ENCODE data around the gene KLRF2.
A peak's percentile ranks its signal among the peaks of the same experiment; 100 is the strongest.

KLRF2 gene

GRCh38 chr12:9888665-9889273, 7.5 kb downstream of the KLRF2 start:
- no peak for DNase-seq

- DNase-seq, result no peak
Measured at GRCh38 chr12:9895215-9895971, 14.1 kb downstream of the KLRF2 start.

GRCh38 chr12:9897535-9897934, 16.2 kb downstream of the KLRF2 start:
- no peak for DNase-seq

GRCh38 chr12:9899209-9899608, 17.9 kb downstream of the KLRF2 start:
- DNase-seq, result no peak

GRCh38 chr12:9900930-9901329, 19.6 kb downstream of the KLRF2 start:
- no peak for DNase-seq

- DNase-seq, result no peak
Measured at GRCh38 chr12:9902539-9903228, 21.4 kb downstream of the KLRF2 start.

- peak; percentile 3 for DNase-seq
Measured at GRCh38 chr12:9906873-9907272, 25.6 kb downstream of the KLRF2 start.

- no peak for DNase-seq
Measured at GRCh38 chr12:9907769-9908168, 26.5 kb downstream of the KLRF2 start.

- no peak for DNase-seq
Measured at GRCh38 chr12:9908350-9908749, 27.1 kb downstream of the KLRF2 start.

- DNase-seq, result no peak
Measured at GRCh38 chr12:9909724-9910123, 28.4 kb downstream of the KLRF2 start.

GRCh38 chr12:9910716-9911421, 29.6 kb downstream of the KLRF2 start:
- DNase-seq, result no peak

- no peak for DNase-seq
Measured at GRCh38 chr12:9911708-9912107, 30.4 kb downstream of the KLRF2 start.

- no peak for DNase-seq
Measured at GRCh38 chr12:9919443-9919842, 38.2 kb downstream of the KLRF2 start.

GRCh38 chr12:9920451-9920850, 39.2 kb downstream of the KLRF2 start:
- no peak for DNase-seq

- no peak for DNase-seq
Measured at GRCh38 chr12:9922429-9922828, 41.1 kb downstream of the KLRF2 start.

GRCh38 chr12:9925705-9926393, 44.6 kb downstream of the KLRF2 start:
- no peak for DNase-seq

GRCh38 chr12:9926876-9927275, 45.6 kb downstream of the KLRF2 start:
- no peak for DNase-seq

GRCh38 chr12:9928607-9929006, 47.3 kb downstream of the KLRF2 start:
- DNase-seq, result no peak

- DNase-seq, result no peak
Measured at GRCh38 chr12:9931245-9931644, 50.0 kb downstream of the KLRF2 start.

- no peak for DNase-seq
Measured at GRCh38 chr12:9932270-9932669, 51.0 kb downstream of the KLRF2 start, which contains the start of gene CLEC2A. CLEC2A (minus strand) TSS chr12:9932370; CDS start chr12:9932329, 41 bp downstream.

- no peak for DNase-seq
Measured at GRCh38 chr12:9933958-9934357, 52.7 kb downstream of the KLRF2 start.

- no peak for DNase-seq
Measured at GRCh38 chr12:9935026-9935425, 53.7 kb downstream of the KLRF2 start.

GRCh38 chr12:9936591-9936990, 55.3 kb downstream of the KLRF2 start:
- no peak for DNase-seq
